Hepatocyte (in vitro differentiated cells): ENCODE data around the gene PCYT2. TPM values are rescaled to one million over a fixed set of nuclear protein-coding genes. Genes with fewer than 3 reads are reported as not detected.

ENCODE experiments used
- DNase-seq: peaks from one replicate; pipeline ENCODE4 v3.0.0-alpha.2; 2016; ENCODE audit warnings: low spot score
- H2AFZ ChIP-seq: fragments of 200-600 bp; sonication (generic); 2 replicates; pipeline ENCODE4 v1.6.0; 2016; ENCODE audit warnings: antibody characterized with exemption, mild to moderate bottlenecking
- H3K27ac ChIP-seq: fragments of 200-600 bp; sonication (generic); 2 replicates; pipeline ENCODE4 v1.5.1; 2016; ENCODE audit warnings: mild to moderate bottlenecking
- H3K27me3 ChIP-seq: fragments of 200-600 bp; sonication (generic); 2 replicates; pipeline ENCODE4 v1.6.1; 2016
- H3K36me3 ChIP-seq: fragments of 200-600 bp; sonication (generic); replicated peaks from 2 replicates; pipeline ENCODE4 v1.5.1; 2016; ENCODE audit warnings: low read depth; ENCODE audit not compliant: insufficient read depth
- H3K4me1 ChIP-seq: fragments of 200-600 bp; sonication (generic); 2 replicates; pipeline ENCODE4 v1.5.1; 2016; ENCODE audit warnings: mild to moderate bottlenecking, moderate library complexity; ENCODE audit not compliant: insufficient read depth
- H3K4me2 ChIP-seq: fragments of 200-600 bp; sonication (generic); 2 replicates; pipeline ENCODE4 v1.6.0; 2016
- H3K4me3 ChIP-seq: fragments of 200-600 bp; sonication (generic); 2 replicates; pipeline ENCODE4 v1.5.1; 2016; ENCODE audit warnings: mild to moderate bottlenecking
- H3K79me2 ChIP-seq: fragments of 200-600 bp; sonication (generic); 2 replicates; pipeline ENCODE4 v1.6.0; 2017; ENCODE audit warnings: mild to moderate bottlenecking
- H3K9me2 ChIP-seq: fragments of 200-600 bp; sonication (generic); replicated peaks from 2 replicates; pipeline ENCODE4 v1.6.0; 2017; ENCODE audit warnings: mild to moderate bottlenecking; ENCODE audit not compliant: insufficient read depth
- H3K9me3 ChIP-seq: fragments of 200-600 bp; sonication (generic); 2 replicates; pipeline ENCODE4 v1.5.1; 2016; ENCODE audit warnings: low read depth, mild to moderate bottlenecking
- H4K20me1 ChIP-seq: fragments of 200-600 bp; sonication (generic); 2 replicates; pipeline ENCODE4 v1.6.0; 2016; ENCODE audit warnings: mild to moderate bottlenecking; ENCODE audit not compliant: insufficient read depth, poor library complexity, severe bottlenecking
- EZH2 ChIP-seq: fragments of 200-600 bp; sonication (generic); IDR thresholded peaks from 2 replicates; pipeline ENCODE4 v1.6.1; 2016; ENCODE audit warnings: antibody characterized with exemption, mild to moderate bottlenecking, borderline replicate concordance
- EZH2phosphoT487 ChIP-seq: fragments of 200-600 bp; sonication (generic); IDR thresholded peaks from one replicate; pipeline ENCODE4 v1.6.1; 2018; ENCODE audit warnings: antibody characterized with exemption, mild to moderate bottlenecking, low read depth, moderate library complexity; ENCODE audit not compliant: unreplicated experiment, severe bottlenecking
- WGBS: methylation state at CpG from one replicate; pipeline ENCODE4 v1.1.6; 2016; ENCODE audit warnings: low lambda C conversion rate; ENCODE audit errors: missing lambda C conversion rate; 5-methylcytosine and 5-hydroxymethylcytosine counted together
- polyA plus RNA-seq: library from polyadenylated mRNA; unstranded; fragments of >200 nt; fragmentation: Nextera tagmentation; extraction: Ambion mirVana; gene quantifications from 2 replicates; pipeline ENCODE4 v1.2.1, GENCODE V29; 2016
- total RNA-seq: library from RNA; depleted of rRNA; stranded (reverse); fragments of >200 nt; gene quantifications from 2 replicates; pipeline ENCODE4 v1.2.3, GENCODE V29; 2014
- TF ChIP-seq, protein P1 (sequence below): fragments of 200-600 bp; sonication (generic); IDR thresholded peaks from 2 replicates; pipeline ENCODE4 v1.5.1; 2016; ENCODE audit warnings: antibody characterized with exemption, mild to moderate bottlenecking; ENCODE audit not compliant: poor library complexity

The PCYT2 gene
- total and polyA plus RNA-seq, 2 experiments from 2014 or later, result 84.7 to 126 TPM

DNA sequence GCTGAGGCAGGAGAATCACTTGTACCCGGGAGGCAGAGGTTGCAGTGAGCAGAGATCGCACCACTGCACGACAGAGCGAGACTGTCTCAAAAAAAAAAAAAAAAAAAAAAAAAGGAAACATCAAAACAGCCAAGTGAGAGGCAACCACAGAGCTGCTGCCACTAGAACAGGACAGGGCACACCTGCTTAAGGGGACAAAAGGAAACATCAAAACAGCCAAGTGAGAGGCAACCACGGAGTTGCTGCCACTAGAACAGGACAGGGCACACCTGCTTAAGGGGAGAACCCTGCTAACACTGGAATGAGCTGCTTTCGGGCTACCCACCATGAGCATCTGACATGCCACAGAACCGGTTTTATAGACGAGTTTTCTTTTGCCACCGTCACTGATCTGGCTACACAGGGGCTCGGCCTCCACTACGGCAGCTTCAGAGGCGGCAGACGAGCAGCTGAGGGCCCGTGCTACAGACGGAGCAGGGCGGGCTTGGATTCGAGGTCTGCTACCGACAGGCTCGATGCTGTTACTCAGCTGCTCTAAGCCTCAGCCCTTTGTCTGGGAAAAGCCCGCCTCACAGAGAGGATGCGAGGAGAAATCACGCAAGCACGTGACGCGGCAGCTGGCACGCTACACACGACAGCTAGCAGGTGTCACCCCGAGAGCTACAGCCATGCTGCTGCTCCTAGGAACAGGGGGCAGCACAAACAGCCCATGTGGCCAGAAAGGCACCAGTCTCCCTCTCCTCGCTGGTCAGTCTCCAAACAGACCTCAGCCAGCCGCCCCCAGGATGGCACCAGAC, 52.8 kb downstream of the PCYT2 start:
- Histone ChIP-seq H3K79me2 (peaks cover 87% of the 10 kb centered on the region), H3K27me3 (no peaks in the 10 kb centered on the region), H3K9me2 (no peaks in the 10 kb centered on the region), H3K27ac (peak overlapping the region; percentile 90), H4K20me1 (peaks cover 51% of the 10 kb centered on the region), H3K36me3 (no peaks in the 10 kb centered on the region), H2AFZ (no peak overlapping the region), H3K9me3 (no peaks in the 10 kb centered on the region), H3K4me1 (peaks cover 27% of the 10 kb centered on the region), H3K4me3 (peak overlapping the region; percentile 97), H3K4me2 (peak overlapping the region; percentile 85)
- WGBS, result 92% methylated on average over 30 of the region's 30 CpGs
- DNase-seq, result no peak
- no peak for TF ChIP-seq EZH2
- TF ChIP-seq EZH2phosphoT487, result no peak
- TF ChIP-seq, protein P1, sequence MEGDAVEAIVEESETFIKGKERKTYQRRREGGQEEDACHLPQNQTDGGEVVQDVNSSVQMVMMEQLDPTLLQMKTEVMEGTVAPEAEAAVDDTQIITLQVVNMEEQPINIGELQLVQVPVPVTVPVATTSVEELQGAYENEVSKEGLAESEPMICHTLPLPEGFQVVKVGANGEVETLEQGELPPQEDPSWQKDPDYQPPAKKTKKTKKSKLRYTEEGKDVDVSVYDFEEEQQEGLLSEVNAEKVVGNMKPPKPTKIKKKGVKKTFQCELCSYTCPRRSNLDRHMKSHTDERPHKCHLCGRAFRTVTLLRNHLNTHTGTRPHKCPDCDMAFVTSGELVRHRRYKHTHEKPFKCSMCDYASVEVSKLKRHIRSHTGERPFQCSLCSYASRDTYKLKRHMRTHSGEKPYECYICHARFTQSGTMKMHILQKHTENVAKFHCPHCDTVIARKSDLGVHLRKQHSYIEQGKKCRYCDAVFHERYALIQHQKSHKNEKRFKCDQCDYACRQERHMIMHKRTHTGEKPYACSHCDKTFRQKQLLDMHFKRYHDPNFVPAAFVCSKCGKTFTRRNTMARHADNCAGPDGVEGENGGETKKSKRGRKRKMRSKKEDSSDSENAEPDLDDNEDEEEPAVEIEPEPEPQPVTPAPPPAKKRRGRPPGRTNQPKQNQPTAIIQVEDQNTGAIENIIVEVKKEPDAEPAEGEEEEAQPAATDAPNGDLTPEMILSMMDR, result no peak

DNA sequence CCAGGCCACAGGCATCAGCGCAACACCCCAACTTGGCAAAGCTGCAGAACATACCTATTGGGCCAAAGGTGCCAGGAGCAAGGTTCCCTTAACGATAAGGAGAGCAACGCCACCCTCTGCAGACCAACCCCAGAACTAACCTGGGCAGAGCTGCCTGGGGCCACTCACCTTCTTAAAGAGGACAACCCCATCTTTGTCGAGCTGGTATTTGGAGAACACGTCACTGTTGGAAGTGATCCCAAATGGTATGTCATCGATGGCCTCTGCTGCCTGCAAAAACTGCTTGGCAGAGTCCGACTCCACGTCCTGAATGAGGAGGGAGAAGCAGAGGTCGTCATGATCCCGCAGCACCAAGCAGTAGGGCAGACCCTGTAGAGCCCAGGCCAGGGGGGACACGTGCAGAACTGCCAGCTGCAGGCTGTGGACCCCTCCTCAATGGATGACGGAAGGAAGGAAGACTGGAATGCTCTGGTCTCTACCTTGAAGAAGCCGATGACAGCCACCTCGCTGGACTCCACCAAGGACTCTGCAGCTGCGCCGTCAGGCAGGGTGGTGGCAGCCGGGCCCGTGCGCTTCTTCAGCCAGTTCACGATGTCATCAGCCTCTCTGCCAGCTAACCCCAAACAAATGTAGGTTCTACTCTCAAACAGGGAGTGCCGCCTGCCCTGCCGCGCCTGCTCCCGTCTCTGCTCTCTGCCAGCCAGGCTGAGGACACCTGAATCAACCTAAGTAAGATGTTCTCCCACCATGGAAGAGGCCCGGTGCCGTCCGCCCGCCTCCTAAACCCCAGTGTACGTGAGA, 56.0 kb downstream of the PCYT2 start:
- Histone ChIP-seq H2AFZ (no peak overlapping the region), H3K27me3 (no peaks in the 10 kb centered on the region), H3K36me3 (no peaks in the 10 kb centered on the region), H3K4me1 (peaks cover 12% of the 10 kb centered on the region), H3K4me3 (no peak overlapping the region), H3K9me3 (no peaks in the 10 kb centered on the region), H3K9me2 (no peaks in the 10 kb centered on the region), H4K20me1 (peaks cover 72% of the 10 kb centered on the region), H3K4me2 (no peak overlapping the region), H3K79me2 (peaks cover 82% of the 10 kb centered on the region), H3K27ac (no peak overlapping the region)
- no peak for DNase-seq
- TF ChIP-seq EZH2phosphoT487 (no peak), EZH2 (no peak)
- TF ChIP-seq, protein P1, result no peak
- WGBS, result 93% methylated on average over 29 of the region's 29 CpGs

GRCh38 chr17:81852237-81852636, 59.0 kb downstream of the PCYT2 start:
- H3K4me1 ChIP-seq, result no peaks in the 10 kb centered on the region

More at GRCh38 chr17:81852237-81852636, 59.0 kb downstream of the PCYT2 start:
- DNase-seq, result no peak
- H3K9me2 ChIP-seq, result no peaks in the 10 kb centered on the region
- H3K9me3 ChIP-seq, result no peaks in the 10 kb centered on the region
- H3K4me2 ChIP-seq, result no peak overlapping the region
- no peaks in the 10 kb centered on the region for H3K36me3 ChIP-seq
- TF ChIP-seq, protein P1, result no peak
- TF ChIP-seq EZH2phosphoT487 (no peak), EZH2 (no peak)
- H3K79me2 ChIP-seq, result peaks cover 53% of the 10 kb centered on the region
- H3K4me3 ChIP-seq, result no peak overlapping the region
- 98% methylated on average over 12 of the region's 12 CpGs for WGBS
- H4K20me1 ChIP-seq, result peaks cover 46% of the 10 kb centered on the region
- no peak overlapping the region for H3K27ac ChIP-seq
- no peak overlapping the region for H2AFZ ChIP-seq
- no peaks in the 10 kb centered on the region for H3K27me3 ChIP-seq
